ENCODE measurements around the gene OR10A7.

Gene OR10A7

DNA sequence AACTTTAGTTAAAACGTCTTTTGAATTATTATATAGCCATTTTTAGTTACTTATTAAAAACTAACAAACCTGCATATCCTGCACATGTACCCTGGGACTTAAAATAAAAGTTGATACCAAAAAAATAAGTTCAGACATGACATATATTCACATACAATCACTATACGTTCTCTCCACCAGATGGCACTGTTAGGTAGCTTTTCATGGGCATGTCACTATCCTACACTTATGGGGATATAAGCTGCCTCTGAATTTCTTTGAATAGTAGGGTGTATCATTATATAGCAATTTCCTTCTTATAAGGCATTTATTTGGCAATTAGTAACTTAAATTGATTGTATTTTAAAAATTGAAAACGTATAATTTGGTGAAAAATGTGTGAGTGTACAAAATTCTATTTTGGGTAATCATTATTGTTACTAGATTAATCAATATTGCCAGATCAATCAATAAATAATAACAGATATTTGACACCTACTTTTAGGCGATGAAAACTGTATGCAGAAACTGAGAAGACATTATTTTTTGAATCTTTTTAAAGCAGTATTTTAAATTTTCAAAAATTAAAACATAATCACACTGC is 31.8 kb upstream of the OR10A7 start:
- Histone ChIP-seq H3K36me3 (no peaks in the 10 kb centered on the region), H3K27ac (no peak overlapping the region), H3K4me3 (no peak overlapping the region), H3K4me1 (no peaks in the 10 kb centered on the region), H3K9me3 (no peaks in the 10 kb centered on the region), H3K27me3 (no peaks in the 10 kb centered on the region)
- intact Hi-C loops (cut with DNase I; ENCODE audit: low total_unique reads) = no loop called here
- DNase-seq = no peak
- TF ChIP-seq, protein P1, sequence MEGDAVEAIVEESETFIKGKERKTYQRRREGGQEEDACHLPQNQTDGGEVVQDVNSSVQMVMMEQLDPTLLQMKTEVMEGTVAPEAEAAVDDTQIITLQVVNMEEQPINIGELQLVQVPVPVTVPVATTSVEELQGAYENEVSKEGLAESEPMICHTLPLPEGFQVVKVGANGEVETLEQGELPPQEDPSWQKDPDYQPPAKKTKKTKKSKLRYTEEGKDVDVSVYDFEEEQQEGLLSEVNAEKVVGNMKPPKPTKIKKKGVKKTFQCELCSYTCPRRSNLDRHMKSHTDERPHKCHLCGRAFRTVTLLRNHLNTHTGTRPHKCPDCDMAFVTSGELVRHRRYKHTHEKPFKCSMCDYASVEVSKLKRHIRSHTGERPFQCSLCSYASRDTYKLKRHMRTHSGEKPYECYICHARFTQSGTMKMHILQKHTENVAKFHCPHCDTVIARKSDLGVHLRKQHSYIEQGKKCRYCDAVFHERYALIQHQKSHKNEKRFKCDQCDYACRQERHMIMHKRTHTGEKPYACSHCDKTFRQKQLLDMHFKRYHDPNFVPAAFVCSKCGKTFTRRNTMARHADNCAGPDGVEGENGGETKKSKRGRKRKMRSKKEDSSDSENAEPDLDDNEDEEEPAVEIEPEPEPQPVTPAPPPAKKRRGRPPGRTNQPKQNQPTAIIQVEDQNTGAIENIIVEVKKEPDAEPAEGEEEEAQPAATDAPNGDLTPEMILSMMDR (IDR thresholded peaks at IDR 0.05) = peak; percentile 64 to 67

DNA sequence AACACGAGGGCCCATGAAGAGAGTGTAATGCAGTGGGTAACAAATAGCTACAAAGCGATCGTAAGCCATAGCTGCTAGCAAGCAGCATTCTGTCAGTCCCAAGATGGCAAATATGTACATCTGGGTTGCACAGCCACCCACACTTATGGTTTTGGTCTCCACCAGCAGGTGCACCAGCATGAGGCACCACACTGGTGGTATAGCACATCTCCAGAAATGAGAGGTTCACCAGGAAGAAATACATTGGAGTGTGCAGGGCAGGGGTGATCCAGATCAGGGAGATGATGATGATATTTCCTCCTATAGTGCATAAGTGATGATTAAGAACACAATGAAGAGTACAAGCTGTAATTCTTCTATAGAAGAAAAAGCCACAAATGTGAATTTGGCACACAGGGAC is 26.4 kb upstream of the OR10A7 start:
- Histone ChIP-seq H3K27ac (no peak overlapping the region), H3K4me3 (no peak overlapping the region), H3K4me1 (no peaks in the 10 kb centered on the region), H3K9me3 (no peaks in the 10 kb centered on the region), H3K36me3 (no peaks in the 10 kb centered on the region), H3K27me3 (no peaks in the 10 kb centered on the region)
- TF ChIP-seq, protein P1 (IDR thresholded peaks at IDR 0.05) = no peak
- intact Hi-C loops (cut with DNase I; ENCODE audit: low total_unique reads) = loop anchor here (5.0 kb wide), 1 partner anchor 423 kb away; no protein-coding TSS in a partner anchor
- no peak for DNase-seq

DNA sequence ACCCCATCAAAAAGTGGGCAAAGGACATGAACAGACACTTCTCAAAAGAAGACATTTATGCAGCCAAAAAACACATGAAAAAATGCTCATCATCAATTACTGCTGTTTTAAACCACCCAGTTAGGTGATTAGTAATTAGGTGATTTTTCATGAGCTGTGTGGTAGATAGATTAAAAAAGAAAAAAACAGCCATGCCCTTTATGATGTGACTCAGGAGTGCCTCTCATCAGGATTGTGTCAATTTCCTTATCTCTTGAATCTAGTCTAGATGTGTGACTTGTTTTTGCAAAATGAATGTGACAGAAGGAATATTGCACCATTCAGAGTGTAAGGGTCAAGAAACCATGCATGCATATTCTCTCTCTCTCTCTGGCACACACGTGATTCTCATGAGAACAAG is 5.7 kb downstream of the OR10A7 start:
- Histone ChIP-seq H3K9me3 (no peaks in the 10 kb centered on the region), H3K4me1 (no peaks in the 10 kb centered on the region), H3K27ac (no peak overlapping the region), H3K36me3 (no peaks in the 10 kb centered on the region), H3K27me3 (peaks cover 0 to 2% of the 10 kb centered on the region in 2 donors), H3K4me3 (no peak overlapping the region)
- TF ChIP-seq, protein P1 (IDR thresholded peaks at IDR 0.05) = no peak
- no peak for DNase-seq
- intact Hi-C loops (cut with DNase I; ENCODE audit: low total_unique reads) = no loop called here

DNA sequence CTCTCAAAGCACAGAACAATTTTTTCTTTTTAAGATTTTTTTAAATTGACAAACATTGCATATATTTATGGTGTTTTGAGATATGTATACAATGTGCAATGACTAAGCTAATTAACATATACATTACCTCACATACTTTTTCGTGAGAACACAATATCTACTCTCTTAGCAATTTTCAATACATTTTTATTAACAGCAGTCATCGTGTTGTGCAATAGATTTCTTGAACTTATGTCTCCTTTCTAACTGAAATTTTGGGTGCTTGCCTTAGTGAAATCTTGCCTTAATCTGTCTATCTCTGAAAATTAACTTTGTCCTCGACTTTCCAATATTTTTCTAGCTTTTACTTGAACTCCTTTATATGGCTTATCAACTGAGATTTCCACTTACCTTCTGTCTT is 6.8 kb downstream of the OR10A7 start:
- Histone ChIP-seq H3K27me3 (peaks cover 0 to 2% of the 10 kb centered on the region in 2 donors), H3K36me3 (no peaks in the 10 kb centered on the region), H3K4me1 (no peaks in the 10 kb centered on the region), H3K27ac (no peak overlapping the region), H3K4me3 (no peak overlapping the region), H3K9me3 (no peaks in the 10 kb centered on the region)
- TF ChIP-seq, protein P1 (IDR thresholded peaks at IDR 0.05) = no peak
- DNase-seq = no peak
- intact Hi-C loops (cut with DNase I; ENCODE audit: low total_unique reads) = no loop called here

DNA sequence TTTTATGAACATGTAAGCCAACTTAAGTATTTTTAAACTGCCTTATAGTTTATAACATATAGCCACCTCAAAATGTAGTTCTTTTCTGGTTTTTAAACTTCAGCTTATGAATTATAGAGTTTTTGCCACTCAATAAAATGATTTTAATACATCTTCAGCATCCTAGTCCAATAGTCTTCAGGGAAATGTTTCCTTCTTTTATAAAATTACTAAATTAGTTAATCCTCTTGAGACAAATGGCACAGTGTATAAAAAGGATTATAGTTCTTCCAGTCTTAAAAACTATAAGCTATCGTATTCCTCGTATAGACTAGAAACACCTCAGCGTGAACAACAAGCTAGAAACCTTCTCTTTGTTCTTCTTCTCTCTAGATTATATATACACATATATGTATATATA is 23.5 kb downstream of the OR10A7 start, which contains the start of gene OR6C74:
OR6C74 (plus strand) TSS at position 301 of the 400 bp plus-strand sequence. CDS start 2,679 bp downstream, outside the sequence.
- no peak for DNase-seq
- Histone ChIP-seq H3K4me1 (no peaks in the 10 kb centered on the region), H3K9me3 (no peaks in the 10 kb centered on the region), H3K27ac (no peak within 1 kb of the TSS), H3K36me3 (no peaks in the 10 kb centered on the region), H3K4me3 (no peak within 1 kb of the TSS), H3K27me3 (no peaks in the 10 kb centered on the region)
- TF ChIP-seq, protein P1 (IDR thresholded peaks at IDR 0.05) = no peak
- intact Hi-C loops (cut with DNase I; ENCODE audit: low total_unique reads) = no loop called here

DNA sequence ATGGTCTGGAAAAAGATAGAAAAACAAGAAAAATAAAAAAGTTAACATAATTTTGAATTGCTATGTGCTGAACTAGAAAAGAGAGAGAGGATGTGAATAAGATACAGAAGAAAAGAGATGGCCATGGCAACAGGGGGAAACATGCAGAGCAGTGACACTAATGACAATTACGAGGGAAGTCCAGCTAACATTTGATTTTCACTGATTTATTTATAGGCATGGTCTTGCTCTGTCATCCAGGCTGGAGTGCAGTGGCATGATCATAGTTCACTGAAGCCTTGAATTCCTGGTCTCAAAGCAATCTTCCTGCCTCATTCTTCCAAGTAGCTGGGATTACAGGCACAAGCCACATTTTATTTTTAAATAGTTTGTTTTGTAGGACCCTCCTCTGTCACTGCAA is 25.3 kb downstream of the OR10A7 start:
- intact Hi-C loops (cut with DNase I; ENCODE audit: low total_unique reads) = no loop called here
- Histone ChIP-seq H3K36me3 (no peaks in the 10 kb centered on the region), H3K4me1 (no peaks in the 10 kb centered on the region)

More for the DNA sequence above, 25.3 kb downstream of the OR10A7 start:
- DNase-seq = no peak
- H3K27me3 ChIP-seq = no peaks in the 10 kb centered on the region
- TF ChIP-seq, protein P1 (IDR thresholded peaks at IDR 0.05) = no peak
- no peak overlapping the region for H3K4me3 ChIP-seq
- no peaks in the 10 kb centered on the region for H3K9me3 ChIP-seq
- H3K27ac ChIP-seq = no peak overlapping the region
